SIG-M5 (cell line): ENCODE results near the gene KLF17.

ENCODE experiments used
- DNase-seq: peaks from one replicate; lab custom pipeline; 2025; lab: John Stamatoyannopoulos, UW

KLF17 gene

GRCh38 chr1:44152692-44153091 lies 34.1 kb downstream of the KLF17 start:
- DNase-seq = no peak

GRCh38 chr1:44154049-44154448 lies 35.4 kb downstream of the KLF17 start:
- no peak for DNase-seq

GRCh38 chr1:44157903-44158302 lies 39.3 kb downstream of the KLF17 start:
- no peak for DNase-seq

- no peak for DNase-seq
Observed at GRCh38 chr1:44158871-44159270, 40.2 kb downstream of the KLF17 start.

- no peak for DNase-seq
Observed at GRCh38 chr1:44161546-44161945, 42.9 kb downstream of the KLF17 start.

- DNase-seq = no peak
Observed at GRCh38 chr1:44168520-44169098, 50.0 kb downstream of the KLF17 start.

GRCh38 chr1:44170281-44170823 lies 51.7 kb downstream of the KLF17 start:
- DNase-seq = no peak

- DNase-seq = no peak
Observed at GRCh38 chr1:44174630-44175029, 56.0 kb downstream of the KLF17 start.
